Activated CD4-positive, alpha-beta T cell treated with anti-CD3 and anti-CD28 coated beads, Interleukin-2, amount 50 U/mL, for 24 hours (primary cell): ENCODE data around the gene GALR3.
A peak's percentile ranks its signal among the peaks of the same experiment; 100 is the strongest.

Source experiments
- DNase-seq, 2 donors: peaks; one replicate each; pipeline ENCODE4 v3.0.0-alpha.2; 2020; ENCODE audit warnings: low read depth in 1 of 2, low spot score in 1 of 2

GALR3 gene

DNA sequence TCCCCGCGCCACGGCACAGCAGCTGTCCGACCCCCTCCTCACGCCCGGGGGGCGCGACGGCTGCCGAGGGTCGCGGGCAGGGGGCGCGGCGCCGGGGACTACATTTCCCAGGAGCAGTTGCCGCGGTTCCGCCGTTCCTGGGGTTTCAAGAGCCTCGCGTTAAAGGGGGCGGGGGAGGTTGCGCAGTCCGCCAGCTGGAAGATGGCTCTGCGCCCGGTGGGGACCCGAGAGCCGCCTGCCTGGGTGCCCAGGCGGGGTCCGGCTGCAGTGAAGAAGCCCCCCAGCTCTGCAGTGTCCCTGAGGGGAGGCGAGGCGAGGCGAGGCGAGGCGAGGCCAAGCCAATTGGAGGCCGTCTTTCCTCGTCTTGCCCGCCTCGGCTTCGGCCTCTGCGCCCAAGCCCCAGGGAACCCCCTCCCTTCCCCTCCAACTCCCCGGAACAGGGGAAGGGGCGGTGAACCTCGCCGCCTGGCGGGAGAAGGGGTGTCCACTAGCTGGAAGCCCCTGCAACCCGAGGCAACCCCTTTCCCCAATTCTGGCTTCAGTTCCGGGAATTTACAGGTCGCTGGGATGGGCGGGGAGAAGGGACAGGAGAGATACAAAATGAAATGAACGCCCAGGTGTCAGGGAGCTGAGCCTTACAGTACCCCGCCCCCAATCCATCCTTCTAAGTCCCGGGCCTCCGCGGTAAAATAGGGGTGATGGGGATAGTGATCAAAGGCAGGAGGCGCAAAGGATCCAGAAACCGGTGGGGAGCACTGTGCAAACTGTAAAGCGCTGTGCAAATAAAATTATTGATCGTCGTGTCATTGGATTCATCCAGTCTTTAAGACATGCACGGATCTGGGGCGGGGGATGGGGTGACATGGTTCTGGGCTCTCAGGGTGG is 20.6 kb upstream of the GALR3 start:
- DNase-seq = no peak

DNA sequence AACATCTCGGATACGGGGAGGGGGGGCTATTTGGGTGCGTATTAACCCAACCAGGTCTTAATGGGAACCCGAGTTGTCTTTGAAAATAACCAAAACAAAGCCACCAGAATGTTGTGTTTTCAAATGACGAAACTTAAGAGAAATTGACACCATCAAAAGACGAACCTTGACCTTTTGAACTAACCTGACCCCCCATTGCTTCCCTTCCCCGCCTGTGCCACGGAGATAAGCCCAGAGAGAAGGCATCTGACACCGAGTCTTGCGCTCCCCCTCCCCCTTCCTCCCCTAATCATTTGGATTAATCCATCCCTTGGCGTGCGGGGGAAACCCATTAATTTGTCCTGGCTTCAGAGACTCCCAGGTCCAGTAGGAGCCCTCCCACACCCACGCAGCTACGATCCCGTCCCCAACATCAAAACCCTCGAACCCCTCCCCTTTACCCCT is 20.0 kb upstream of the GALR3 start:
- DNase-seq = no peak

DNA sequence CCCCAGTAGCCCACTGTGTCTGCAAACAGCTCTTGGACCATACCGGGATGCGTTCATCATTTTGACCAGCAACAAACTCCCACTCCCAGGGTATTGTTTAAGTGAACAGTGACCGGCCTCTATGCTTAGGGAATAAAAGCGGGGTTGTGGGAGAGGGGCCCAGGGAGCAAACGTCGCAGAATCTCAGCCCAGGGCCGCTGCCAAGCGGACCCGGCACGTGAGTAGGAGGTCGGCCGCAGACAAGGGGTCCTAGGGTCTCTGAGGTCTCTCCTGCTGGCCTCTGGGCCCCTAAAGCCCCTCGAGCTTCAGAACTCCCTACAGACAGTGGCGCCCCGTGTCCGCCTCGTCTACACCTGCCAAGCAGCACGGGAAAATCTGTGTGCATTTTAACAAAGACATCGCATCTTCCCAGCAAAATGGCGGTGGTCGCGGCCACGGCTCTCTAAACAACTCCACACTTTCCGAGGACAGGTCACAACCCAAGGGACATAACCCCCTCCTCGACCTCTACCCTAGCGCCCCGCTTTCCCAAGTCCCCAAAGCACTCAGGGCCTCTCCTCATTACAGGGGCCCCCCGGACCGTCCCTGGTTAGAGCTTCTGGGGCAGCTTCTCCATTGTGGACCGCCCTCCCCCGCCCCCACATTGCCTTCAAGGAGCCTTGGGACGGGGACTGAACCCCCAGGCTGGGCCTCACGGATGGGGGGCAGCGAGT is 19.4 kb upstream of the GALR3 start:
- DNase-seq = no peak

DNA sequence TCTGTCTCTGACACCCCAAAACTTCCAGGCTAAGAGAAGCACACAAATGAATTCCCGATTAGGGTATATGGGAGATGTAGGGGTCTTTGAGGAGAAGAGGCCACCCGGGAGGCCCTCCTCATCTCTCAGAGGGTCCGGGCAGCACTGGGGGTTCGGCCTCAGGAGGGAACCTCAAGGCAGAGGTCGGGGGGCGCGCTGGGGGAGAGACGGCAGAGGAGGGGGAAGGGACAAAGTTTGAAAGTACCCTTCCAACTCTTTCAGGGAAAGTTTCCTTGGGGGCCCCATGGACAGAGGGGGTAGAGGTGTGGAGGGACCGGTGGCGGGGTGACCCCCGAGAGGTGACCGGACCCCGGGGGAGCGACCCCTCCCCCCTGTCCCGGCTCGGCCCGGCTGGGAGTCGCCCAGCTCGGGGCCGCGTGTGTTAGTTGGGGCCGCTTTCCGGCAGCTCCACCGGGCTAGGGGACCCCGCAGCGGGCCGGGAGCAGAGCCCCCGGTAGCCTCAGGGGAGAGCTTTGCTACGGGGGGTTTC is 18.8 kb upstream of the GALR3 start:
- DNase-seq = no peak

DNA sequence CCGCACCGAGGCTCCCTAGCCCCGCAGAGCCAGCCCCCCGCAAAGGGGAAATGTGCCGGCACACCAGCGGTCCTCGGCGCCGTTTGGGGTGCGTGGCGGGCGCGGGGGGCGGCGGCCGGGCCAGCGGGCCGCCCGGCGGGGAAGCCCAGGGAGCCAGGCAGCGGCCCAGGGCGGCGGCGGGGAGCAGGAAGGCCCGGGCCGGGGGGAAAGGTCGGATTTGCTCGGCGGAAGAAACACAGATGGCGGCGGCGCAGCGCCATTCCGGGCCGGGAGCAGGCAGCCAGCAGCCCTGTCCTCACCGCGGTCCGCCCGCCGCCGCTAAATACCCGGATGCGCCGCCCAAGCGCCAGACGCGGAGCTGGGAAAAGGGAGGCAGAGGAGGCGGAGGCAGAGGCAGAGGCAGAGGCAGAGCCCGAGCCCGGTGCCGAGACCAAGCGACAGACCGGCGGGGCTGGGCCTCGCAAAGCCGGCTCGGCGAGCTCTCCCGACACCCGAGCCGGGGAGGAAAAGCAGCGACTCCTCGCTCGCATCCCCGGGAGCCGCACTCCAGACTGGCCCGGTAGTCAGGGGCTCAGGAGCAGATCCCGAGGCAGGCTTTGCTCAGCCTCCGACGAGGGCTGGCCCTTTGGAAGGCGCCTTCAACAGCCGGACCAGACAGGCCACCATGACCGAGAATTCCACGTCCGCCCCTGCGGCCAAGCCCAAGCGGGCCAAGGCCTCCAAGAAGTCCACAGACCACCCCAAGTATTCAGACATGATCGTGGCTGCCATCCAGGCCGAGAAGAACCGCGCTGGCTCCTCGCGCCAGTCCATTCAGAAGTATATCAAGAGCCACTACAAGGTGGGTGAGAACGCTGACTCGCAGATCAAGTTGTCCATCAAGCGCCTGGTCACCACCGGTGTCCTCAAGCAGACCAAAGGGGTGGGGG is 18.0 kb upstream of the GALR3 start:
- DNase-seq = peak; percentile 56

DNA sequence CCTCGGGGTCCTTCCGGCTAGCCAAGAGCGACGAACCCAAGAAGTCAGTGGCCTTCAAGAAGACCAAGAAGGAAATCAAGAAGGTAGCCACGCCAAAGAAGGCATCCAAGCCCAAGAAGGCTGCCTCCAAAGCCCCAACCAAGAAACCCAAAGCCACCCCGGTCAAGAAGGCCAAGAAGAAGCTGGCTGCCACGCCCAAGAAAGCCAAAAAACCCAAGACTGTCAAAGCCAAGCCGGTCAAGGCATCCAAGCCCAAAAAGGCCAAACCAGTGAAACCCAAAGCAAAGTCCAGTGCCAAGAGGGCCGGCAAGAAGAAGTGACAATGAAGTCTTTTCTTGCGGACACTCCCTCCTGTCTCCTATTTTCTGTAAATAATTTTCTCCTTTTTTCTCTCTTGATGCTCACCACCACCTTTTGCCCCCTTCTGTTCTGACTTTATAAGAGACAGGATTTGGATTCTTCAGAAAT is 17.3 kb upstream of the GALR3 start:
- DNase-seq = no peak

DNA sequence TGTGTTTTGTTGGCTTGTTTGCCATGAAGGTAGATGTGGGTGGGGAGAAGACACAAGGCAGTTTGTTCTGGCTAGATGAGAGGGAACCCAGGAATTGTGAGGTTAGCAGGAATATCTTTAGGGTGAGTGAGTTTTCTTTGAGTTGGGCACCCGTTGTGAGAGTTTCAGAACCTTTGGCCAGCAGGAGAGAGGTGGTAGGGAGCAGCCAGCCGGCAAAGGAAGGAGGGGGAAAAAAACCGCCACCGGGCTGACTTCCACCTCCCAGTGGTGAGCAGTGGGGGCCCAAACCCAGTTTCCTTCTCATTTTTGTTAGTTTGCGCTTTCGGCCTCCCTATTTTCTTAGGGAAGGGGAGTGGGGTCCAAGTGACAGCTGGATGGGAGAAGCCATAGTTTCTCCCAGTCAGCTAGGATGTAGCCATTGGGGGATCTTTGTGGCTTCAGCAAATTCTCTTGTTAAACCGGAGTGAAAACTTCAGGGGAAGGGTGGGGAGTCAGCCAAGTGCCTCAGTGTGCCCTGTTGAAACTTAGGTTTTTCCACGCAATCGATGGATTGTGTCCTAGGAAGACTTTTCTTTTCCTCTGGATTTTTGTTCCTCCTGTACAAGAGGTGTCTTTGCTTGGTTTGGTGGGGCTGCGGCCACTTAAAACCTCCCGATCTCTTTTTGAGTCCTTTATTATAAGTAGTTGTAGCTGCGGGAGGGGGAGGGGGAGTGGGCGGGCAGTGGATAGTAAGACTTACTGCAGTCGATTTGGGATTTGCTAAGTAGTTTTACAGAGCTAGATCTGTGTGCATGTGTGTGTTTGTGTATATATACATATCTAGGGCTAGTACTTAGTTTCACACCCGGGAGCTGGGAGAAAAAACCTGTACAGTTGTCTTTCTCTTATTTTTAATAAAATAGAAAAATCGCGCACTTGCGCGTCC is 16.5 kb upstream of the GALR3 start:
- DNase-seq = no peak

DNA sequence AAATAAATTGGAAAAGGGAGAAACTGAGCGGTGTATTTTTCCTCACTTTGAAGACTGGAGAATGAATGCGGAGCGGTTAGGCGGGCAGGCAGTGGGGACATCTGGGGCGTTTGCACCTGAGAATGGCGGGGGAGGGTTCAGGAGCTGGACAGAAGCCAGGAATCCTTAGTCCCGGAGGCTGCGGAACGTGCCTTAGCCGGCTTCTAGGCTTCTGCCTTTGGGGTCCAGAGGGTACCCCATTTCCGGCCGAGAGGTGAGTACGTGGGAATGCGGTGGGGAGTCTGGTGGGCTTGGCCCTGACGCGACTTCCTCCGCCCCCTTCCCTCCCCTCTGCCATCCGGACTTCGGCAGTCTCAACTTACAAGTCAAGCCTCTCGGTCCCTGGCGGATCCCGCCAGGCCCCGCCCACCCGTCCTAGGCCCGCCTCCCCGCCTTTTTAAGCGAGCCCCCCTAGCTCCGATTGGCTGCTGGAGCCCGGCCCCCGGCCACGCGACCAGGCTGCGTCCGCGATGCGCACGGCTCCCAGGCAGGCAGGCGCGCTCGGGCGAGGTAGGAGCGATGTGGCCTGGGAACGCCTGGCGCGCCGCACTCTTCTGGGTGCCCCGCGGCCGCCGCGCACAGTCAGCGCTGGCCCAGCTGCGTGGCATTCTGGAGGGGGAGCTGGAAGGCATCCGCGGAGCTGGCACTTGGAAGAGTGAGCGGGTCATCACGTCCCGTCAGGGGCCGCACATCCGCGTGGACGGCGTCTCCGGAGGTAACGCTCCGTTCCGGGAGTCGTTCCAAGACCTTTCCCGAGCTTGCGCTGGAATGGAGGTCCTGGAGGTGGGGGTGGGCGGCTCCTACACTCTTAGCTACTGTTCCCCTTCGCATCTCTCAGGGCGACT is 15.5 kb upstream of the GALR3 start, which contains the start of gene GCAT:
Gene GCAT, plus strand, starts transcription at position 525 of the 884 bp plus-strand sequence. Its CDS starts 34 bp downstream, at position 559.
- peak; percentile 75 to 85 for DNase-seq

DNA sequence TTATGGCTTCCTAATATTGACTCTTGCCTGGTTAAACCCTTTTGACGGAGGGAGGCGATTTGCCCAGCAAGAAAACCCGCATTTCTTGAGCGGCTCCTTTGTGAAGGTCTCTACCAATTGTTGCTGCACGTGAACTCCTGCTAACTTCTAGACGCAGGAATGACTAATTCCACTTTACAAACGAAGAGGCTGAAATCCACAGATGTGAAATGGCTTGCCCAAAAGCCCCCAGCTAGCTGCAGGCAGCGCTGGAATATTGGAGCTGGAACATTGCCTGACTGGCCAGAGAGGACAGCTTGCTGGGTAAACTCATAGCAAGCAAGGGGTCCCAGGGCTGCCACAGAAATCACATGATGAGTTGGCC is 14.9 kb upstream of the GALR3 start:
- no peak for DNase-seq

DNA sequence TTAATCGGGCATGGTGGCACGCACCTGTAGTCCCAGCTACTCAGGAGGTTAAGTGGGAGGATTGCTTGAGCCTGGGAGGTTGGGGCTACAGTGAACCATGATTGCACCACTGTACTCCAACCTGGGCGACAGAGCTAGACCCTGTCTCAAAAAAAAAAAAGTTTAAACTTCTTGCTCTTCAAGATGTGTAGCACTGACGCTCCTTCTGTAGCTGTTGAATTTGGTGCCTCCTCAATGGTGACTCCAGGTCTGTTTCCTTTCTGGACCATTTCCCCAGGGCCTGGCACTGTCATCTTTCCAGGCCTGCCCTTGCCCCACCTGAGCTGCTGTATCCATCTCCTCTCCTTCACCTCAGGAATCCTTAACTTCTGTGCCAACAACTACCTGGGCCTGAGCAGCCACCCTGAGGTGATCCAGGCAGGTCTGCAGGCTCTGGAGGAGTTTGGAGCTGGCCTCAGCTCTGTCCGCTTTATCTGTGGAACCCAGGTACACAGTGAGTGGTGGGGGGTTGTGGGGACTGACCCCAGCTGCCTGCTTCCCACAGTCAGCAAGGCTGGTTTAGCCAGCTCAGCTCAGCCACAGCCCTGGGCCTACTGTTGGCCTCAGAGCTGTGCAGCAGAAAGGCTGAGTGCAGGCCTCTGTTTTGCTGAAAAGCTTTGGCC is 13.4 kb upstream of the GALR3 start:
- DNase-seq = no peak

DNA sequence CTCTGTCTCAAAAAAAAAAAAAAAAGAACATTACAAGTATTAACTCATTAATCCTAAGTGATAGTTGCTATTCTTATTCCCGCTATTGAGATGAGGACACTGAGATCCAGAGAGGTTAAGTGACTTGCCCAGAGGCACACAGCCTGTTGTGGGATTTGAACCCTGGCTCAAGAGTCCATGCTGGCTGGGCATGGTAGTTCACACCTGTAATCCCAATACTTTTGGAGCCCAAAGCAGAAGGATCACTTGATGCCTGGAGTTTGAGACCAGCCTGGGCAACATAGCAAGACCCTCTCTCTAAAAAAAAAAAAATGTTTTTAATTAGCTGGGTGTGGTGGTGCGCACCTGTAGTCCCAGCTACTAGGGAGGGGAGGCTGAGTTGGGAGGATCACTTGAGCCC is 11.3 kb upstream of the GALR3 start:
- no peak for DNase-seq

DNA sequence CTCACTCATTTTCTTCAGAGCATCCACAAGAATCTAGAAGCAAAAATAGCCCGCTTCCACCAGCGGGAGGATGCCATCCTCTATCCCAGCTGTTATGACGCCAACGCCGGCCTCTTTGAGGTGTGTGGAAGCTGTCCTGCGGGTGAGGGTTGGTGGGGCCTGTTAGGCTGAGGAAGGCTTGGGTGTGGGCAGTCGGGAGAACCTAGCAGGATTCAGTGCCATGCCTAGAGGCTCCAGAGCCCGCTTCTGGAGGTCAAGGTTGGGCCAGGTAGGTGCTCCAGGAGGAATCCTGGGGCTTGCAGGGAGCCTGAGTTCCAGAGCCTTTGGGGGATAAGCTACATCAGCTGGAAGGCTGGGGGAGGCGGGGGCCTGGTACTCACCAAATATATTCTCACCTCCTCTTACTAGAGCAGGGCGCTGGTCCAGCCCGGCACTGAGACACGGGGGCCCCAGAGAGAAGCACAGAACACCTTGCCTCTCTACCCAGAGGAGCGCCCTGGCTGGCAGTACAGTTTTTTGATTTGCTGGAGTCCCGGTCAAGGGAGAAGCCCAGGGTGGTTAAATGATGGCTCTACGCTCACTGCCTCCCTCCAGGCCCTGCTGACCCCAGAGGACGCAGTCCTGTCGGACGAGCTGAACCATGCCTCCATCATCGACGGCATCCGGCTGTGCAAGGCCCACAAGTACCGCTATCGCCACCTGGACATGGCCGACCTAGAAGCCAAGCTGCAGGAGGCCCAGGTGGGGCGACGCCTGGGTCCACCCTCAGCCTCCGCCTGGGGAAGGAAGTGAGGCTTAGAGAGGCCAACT is 10.1 kb upstream of the GALR3 start:
- no peak for DNase-seq

DNA sequence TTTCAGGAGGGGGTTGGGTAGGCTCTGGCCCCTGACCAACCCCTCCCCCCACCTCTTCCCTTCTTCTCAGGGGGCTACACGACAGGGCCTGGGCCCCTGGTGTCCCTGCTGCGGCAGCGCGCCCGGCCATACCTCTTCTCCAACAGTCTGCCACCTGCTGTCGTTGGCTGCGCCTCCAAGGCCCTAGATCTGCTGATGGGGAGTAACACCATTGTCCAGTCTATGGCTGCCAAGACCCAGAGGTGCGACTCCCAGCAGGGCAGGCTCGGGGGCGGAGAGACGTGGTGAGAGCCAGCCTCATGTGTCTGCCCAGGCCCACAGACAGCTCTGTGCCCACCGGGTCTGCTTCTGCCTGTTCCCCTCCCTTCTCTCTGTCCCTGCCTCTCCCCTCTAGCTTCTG is 7.6 kb upstream of the GALR3 start:
- no peak for DNase-seq

DNA sequence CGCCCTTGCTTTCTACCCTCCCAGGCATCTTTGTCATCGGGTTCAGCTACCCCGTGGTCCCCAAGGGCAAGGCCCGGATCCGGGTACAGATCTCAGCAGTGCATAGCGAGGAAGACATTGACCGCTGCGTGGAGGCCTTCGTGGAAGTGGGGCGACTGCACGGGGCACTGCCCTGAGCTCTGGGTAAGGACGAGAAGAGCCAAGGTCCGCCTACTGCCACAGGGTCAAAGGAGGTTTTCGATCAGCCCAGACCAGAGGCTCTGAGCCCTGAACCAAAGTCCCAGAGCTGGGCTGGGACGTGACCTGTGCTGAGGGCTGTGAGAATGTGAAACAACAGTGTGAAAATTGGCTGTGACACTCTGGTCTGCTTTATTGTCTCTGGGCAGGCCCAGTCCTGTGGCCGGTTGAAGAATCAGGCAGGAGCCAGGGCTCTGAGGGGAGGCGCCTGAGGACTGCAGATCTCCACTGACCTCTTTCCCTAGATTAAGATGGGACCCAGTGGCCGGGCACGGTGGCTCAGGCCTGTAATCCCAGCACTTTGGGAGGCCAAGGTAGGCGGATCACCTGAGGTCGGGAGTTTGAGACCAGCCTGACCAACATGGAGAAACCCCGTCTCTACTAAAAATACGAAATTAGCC is 6.5 kb upstream of the GALR3 start:
- DNase-seq = no peak

DNA sequence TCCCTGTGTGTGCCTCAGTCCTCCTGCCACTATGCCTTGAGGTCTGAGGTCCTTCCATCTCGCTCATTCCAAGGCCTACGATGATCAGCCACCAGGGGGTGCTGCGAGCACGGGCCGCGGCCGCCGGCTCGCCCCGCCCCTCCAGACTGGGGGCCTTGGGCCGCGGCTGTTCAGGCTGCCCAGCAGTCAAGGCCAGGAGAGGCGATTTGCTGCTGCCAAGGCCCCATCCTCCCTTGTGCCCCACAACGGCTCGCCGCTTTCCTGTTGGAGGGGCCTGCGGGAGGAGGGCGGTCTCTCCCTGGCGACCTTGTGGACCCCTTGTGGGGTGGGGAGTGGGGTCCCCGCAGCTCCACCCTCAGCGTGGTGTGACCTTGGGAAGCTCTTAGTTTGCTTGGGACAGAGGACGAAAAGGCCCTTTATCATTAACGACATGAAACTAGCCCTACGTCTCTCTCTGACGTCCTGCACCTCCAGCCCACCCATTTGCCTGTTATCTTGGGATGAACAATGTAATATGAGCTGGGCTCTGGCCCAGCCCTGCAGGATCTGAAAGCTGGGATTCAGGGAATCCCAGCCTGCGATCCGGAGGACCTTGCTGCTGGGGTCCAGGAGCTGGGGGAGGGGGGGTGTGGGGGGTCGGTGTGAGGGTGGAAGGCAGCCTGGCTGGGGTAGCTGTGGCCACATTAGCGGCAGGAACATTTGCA is 5.3 kb upstream of the GALR3 start:
- DNase-seq = peak; percentile 75 to 85

DNA sequence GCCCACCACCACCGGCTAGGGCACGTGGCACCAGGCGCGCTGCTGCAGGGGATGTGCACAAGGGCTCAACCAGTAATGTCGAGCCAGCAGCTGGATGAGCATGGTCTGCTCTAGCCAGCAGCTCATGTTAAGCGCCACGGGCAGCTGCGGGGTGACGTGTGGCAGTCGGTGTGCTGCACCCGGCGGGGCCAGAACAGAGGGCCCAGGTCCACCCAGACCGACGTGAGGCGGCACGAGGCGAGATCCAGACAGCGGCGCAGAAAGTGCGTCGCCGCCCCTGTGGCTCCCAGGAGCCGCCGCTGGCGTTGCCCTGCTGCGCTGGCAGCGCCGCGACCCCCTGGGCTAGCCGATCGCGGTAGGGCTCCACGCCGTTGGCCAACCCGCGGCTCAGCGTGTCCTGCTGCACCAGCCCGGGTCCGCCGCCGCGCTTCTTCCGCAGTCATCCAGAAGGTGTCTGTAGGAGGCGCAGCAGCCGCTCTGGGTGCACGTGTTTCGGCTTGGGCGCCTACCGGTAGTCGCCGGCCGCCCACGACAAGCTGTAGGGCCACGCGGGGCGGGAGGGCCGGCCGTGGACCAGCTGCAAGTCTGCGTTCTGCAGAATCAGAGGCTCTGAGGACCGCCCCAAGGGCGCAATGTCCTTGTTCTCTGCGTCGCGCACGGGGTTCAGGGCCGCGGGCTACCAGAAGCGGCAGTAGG is 4.6 kb upstream of the GALR3 start:
- peak; percentile 50 to 51 for DNase-seq
